Pancreas (tissue), 10 donors: ENCODE data around the gene FMNL1. TPM values are rescaled to one million over a fixed set of nuclear protein-coding genes. Genes with fewer than 3 reads are reported as not detected.

Experiments used
- ATAC-seq, 4 donors: fragments of 200-7000 bp; cut with Tn5 transposase; one replicate each; pipeline versions ENCODE4 v1.8.0 to v1.9.1; 2020; ENCODE audit warnings: mild to moderate bottlenecking in 4 of 4, moderate library complexity in 4 of 4
- DNase-seq, 6 donors: peaks; one replicate each; pipeline ENCODE4 v3.0.0-alpha.2; 2020
- FAIRE-seq: peaks from 2 replicates; lab custom pipeline; 2012; peaks lifted over from hg19 to GRCh38; lab: Jason Lieb, UNC
- H3K27ac ChIP-seq, 4 donors: fragments of 200-600 bp; sonication (generic); 1 replicate in 3 of 4; 2 replicates in 1 of 4; pipeline versions ENCODE4 v1.5.0 to v1.8.0; 2020
- H3K27me3 ChIP-seq, 4 donors: fragments of 200-600 bp; one replicate each; pipeline ENCODE4 v1.8.0; 2021
- H3K36me3 ChIP-seq, 3 donors: fragments of 200-600 bp; sonication (generic) in 1 of 3; one replicate each; pipeline versions ENCODE4 v1.5.0 to v1.8.0; 2020 to 2021
- H3K4me1 ChIP-seq, 3 donors: fragments of 200-600 bp; one replicate each; pipeline ENCODE4 v1.8.0; 2021
- H3K4me3 ChIP-seq, 4 donors: fragments of 200-600 bp; sonication (generic) in 2 of 4; one replicate each; pipeline versions ENCODE4 v1.5.0 to v1.8.0; 2020 to 2021
- H3K9me3 ChIP-seq, 4 donors: fragments of 200-600 bp; one replicate each; pipeline ENCODE4 v1.8.0; 2021
- CTCF ChIP-seq, 4 donors: fragments of 200-600 bp; sonication (generic) in 3 of 4; IDR thresholded peaks; one replicate each; pipeline versions ENCODE4 v1.5.0 to v1.8.0; 2021; ENCODE audit warnings: antibody characterized with exemption in 4 of 4
- WGBS, 2 donors: extraction: QIAGEN DNeasy Blood & Tissue Kit; methylation state at CpG; one replicate each; pipeline ENCODE4 v1.1.7; 2013; 5-methylcytosine and 5-hydroxymethylcytosine counted together
- intact Hi-C, 3 donors: fragments of 100-400 bp; cut with DNase I; formaldehyde crosslinking; loops; one replicate each; pipeline versions ENCODE4 v1.11.1 to v1.14.2; 2022
- polyA plus RNA-seq, 2 donors: library from polyadenylated mRNA; stranded (reverse); fragments of 200-250 nt; gene quantifications; one replicate each; pipeline ENCODE4 v1.2.3, GENCODE V29; 2013
- total RNA-seq, 6 donors: library from RNA; stranded (reverse); fragmentation: NEBNext Ultra II Directional in 4 of 6; extraction: Animal tissue kit (Norgen Biotek cat#: 25700) in 4 of 6; gene quantifications; one replicate each; pipeline versions ENCODE4 v1.2.1 to v1.2.4, GENCODE V29; 2021 to 2023
- donor health status: healthy with polysubstance abuse.
- donor health status: DM: no; HTN: no; CAD: no; lungs with moderate emphysema.
- donor health status: DM: no; HTN: no; CAD: no.
- donor health status: control.
- donor health status: control.
- donor health status: Bipolar disorder and iron deficiency.
- donor health status: DM: yes; HTN: yes; CAD: no.
- donor health status: DM: no; HTN: no; CAD: no.
- donor health status: DM: no; HTN: no; CAD: no.
- donor health status: DM: yes; HTN: yes; CAD: no.

Gene FMNL1
- total and polyA plus RNA-seq, 8 donors: 1.9 to 22.1 (median 5.4) TPM

- Histone ChIP-seq H3K36me3 (peaks cover 0 to 27% (median 14%) of the 10 kb centered on the region in 3 donors), H3K27me3 (no peaks in the 10 kb centered on the region), H3K9me3 (no peaks in the 10 kb centered on the region), H3K4me3 (peak overlapping the region in 2 of 4 donors; percentile 8 to 13), H3K4me1 (peaks cover 10 to 19% (median 14%) of the 10 kb centered on the region in 3 donors), H3K27ac (peak overlapping the region; percentile 41 to 80 (median 66))
- DNase-seq (peak; percentile 91 to 95 (median 95)), ATAC-seq (peak; percentile 81 to 92 (median 86)), FAIRE-seq (peak; percentile 41)
- 6 to 7% methylated on average over 16 of the region's 16 CpGs for WGBS, 2 donors
- intact Hi-C loops: loop anchor here in 2 of 3 donors (2.0 to 5.0 kb wide), 3 partner anchors 40 to 110 kb away; partner anchors contain the start of gene MAP3K14 (in 1 of the 2)
- TF ChIP-seq CTCF (IDR thresholded peaks at IDR 0.05): peak; percentile 69 to 74 (median 73)
Measured at GRCh38 chr17:45277216-45277849, 55.6 kb downstream of the FMNL1 start.

GRCh38 chr17:45277992-45278391 lies 56.3 kb downstream of the FMNL1 start:
- intact Hi-C loops: loop anchor here in 2 of 3 donors (2.0 to 5.0 kb wide), 3 partner anchors 39 to 109 kb away; partner anchors contain the start of gene MAP3K14 (in 1 of the 2)
- Histone ChIP-seq H3K9me3 (no peaks in the 10 kb centered on the region), H3K27ac (peak overlapping the region; percentile 41 to 80 (median 66)), H3K36me3 (peaks cover 0 to 26% (median 9%) of the 10 kb centered on the region in 3 donors), H3K4me1 (peaks cover 10 to 19% (median 14%) of the 10 kb centered on the region in 3 donors), H3K27me3 (no peaks in the 10 kb centered on the region), H3K4me3 (peak overlapping the region in 1 of 4 donors; percentile 13)
- no peak for TF ChIP-seq CTCF (IDR thresholded peaks at IDR 0.05)
- peak in 3 of 6 donors; percentile 52 to 63 (median 62) for DNase-seq
- FAIRE-seq: peak; percentile 80
- 6 to 7% methylated on average over 7 of the region's 7 CpGs for WGBS, 2 donors
- peak; percentile 61 to 76 (median 73) for ATAC-seq

- DNase-seq: peak in 1 of 6 donors; percentile 17
- H3K36me3 ChIP-seq: peaks cover 0 to 29% (median 12%) of the 10 kb centered on the region in 3 donors
- ATAC-seq: no peak
- no peak overlapping the region for H3K4me3 ChIP-seq
- intact Hi-C loops: loop anchor here in 2 of 3 donors (5.0 kb wide), 3 partner anchors 37 to 107 kb away; partner anchors contain the start of gene MAP3K14 (in 1 of the 2)
- no peak overlapping the region for H3K27ac ChIP-seq
- FAIRE-seq: no peak
- no peaks in the 10 kb centered on the region for H3K27me3 ChIP-seq
- H3K9me3 ChIP-seq: no peaks in the 10 kb centered on the region
- no peak for TF ChIP-seq CTCF (IDR thresholded peaks at IDR 0.05)
- peaks cover 10 to 19% (median 14%) of the 10 kb centered on the region in 3 donors for H3K4me1 ChIP-seq
- WGBS, 2 donors: 52 to 65% methylated on average over 3 of the region's 3 CpGs
Measured at GRCh38 chr17:45279898-45280297, 58.2 kb downstream of the FMNL1 start.

- DNase-seq (peak in 1 of 6 donors; percentile 14), ATAC-seq (peak in 2 of 4 donors; percentile 45 to 49), FAIRE-seq (no peak)
- H3K4me3 ChIP-seq: no peak overlapping the region
- no peak for TF ChIP-seq CTCF (IDR thresholded peaks at IDR 0.05)
- no peaks in the 10 kb centered on the region for H3K9me3 ChIP-seq
- H3K4me1 ChIP-seq: peaks cover 13 to 16% (median 15%) of the 10 kb centered on the region in 3 donors
- H3K36me3 ChIP-seq: peaks cover 0 to 48% (median 18%) of the 10 kb centered on the region in 3 donors
- H3K27ac ChIP-seq: no peak overlapping the region
- WGBS, 2 donors: 71 to 80% methylated on average over 21 of the region's 21 CpGs
- intact Hi-C loops: loop anchor here in 1 of 3 donors (5.0 kb wide), 1 partner anchor 39 kb away; no protein-coding TSS in a partner anchor
- no peaks in the 10 kb centered on the region for H3K27me3 ChIP-seq
Measured at GRCh38 chr17:45282683-45283644, 61.3 kb downstream of the FMNL1 start.
